GM19438 (cell line): ENCODE measurements around the gene S100A10.

ENCODE experiments used
- ATAC-seq: cut with Tn5 transposase; IDR thresholded peaks from one replicate; pipeline ENCODE4 v1.9.1; 2021; ENCODE audit warnings: low read depth; ENCODE audit not compliant: unreplicated experiment

S100A10 gene

DNA sequence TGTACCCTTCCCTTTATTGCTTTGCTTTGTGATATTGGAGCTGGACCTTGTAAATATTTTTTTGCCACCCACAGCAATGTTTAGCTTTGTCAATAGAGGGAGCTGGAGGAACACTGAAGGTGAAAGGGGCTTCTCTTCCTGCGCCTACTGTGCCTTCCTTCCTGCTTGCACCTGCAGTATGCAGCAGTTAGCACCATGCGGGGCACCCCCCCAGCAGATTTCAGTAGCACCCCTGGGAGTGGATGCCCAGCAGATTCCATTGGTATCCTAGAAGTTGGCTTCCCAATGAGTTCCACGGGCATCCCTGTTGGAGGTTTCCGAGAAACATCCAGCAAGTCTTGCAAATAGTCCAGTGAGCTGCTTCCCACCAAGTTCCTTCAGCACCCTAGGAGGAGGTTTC, 25.6 kb downstream of the S100A10 start:
- ATAC-seq, result no peak

DNA sequence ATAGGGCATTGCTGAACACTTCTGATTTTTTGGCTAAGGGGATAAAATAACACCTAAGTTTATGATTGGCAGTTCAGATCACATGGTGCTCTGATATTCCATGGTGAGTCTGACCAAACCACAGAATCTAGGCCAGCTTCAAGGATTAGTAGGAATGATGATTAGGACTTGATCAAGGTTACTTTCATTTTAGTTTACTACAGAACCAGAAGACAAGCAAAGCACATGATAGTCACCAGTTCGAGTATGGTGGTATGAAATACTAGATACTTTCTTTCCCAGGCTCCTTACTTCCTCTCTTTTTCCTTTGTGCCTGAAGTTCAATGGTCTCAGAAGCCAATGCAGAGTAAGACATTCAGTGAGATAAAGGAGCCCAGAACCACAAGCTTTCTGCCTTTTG, 26.6 kb downstream of the S100A10 start:
- ATAC-seq, result no peak

GRCh38 chr1:151966061-151966460, 27.6 kb downstream of the S100A10 start:
- no peak for ATAC-seq

GRCh38 chr1:151964510-151964909, 29.1 kb downstream of the S100A10 start:
- ATAC-seq, result no peak

- ATAC-seq, result no peak
Measured at GRCh38 chr1:151963288-151963687, 30.4 kb downstream of the S100A10 start.

DNA sequence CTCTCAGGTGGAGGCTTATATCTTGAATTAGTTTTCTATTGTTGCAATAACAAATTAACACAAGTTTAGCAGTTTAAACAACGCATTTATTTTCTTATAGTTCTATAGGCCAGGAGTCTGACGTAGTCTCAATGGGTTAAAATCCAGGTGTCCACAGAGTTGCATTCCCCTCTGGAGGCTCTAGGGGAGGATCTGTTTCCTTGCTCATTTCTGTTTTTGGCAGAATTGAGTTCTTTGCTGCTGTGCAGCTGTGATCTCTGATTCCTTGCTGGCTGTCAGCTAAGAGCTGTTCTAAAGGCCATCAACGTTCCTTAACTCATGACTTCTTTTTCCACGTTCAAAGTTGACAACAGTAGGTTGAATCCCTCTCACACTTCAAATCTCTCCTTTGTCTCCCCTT, 31.8 kb downstream of the S100A10 start:
- no peak for ATAC-seq

- ATAC-seq, result no peak
Measured at GRCh38 chr1:151960780-151961513, 32.7 kb downstream of the S100A10 start.

DNA sequence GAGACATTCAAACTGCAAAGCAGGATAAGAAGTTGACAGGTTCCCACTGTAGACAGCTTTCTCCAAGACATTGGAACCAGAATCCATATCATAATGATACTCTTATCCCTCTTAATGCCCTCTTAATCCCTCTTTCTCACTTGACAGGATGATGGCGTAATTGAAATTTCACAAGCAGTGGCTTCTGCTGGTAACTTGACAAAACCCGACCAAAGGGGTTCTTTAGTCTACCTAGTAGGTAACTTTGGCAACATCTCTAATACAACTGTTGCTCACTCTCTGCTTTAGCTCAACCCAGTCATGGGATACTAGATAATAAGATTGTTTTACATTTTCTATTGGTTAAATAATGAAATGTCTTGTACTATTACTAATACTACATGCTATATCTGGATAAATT, 34.7 kb downstream of the S100A10 start:
- ATAC-seq, result no peak

- ATAC-seq, result no peak
Measured at GRCh38 chr1:151956957-151957497, 36.6 kb downstream of the S100A10 start.

DNA sequence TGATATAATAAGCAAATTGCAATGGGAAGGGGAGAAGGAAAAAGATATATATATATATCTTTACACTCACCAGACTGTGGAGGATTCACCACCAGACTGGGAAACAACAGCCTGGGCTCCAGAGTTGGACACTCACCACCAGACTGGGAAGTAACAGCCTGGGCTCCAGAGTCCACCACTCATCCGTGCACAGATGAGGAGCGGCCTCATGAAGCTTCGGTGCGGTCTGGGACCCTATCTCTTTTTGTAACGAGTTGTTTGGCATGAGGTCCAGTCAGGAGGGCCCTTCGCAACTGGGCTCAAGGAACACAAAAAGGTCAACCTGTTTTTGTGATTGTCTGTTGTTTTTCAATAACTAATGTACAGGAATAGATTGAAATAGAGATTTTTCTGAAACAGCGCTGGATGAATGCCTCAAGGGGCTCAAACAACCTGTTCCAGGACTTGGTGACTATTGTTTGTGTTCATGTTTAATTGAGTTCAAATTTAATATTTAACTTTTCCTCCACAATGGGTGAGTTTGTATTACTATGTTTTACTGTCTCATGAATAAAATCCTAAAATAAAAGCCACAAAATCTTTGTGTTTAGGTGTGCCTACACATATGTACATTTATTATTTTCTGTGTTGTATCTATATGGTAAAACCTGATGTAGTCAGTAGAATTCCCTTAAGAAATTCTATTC, 40.1 kb downstream of the S100A10 start:
- ATAC-seq, result no peak

GRCh38 chr1:151952811-151953210, 40.8 kb downstream of the S100A10 start:
- no peak for ATAC-seq

DNA sequence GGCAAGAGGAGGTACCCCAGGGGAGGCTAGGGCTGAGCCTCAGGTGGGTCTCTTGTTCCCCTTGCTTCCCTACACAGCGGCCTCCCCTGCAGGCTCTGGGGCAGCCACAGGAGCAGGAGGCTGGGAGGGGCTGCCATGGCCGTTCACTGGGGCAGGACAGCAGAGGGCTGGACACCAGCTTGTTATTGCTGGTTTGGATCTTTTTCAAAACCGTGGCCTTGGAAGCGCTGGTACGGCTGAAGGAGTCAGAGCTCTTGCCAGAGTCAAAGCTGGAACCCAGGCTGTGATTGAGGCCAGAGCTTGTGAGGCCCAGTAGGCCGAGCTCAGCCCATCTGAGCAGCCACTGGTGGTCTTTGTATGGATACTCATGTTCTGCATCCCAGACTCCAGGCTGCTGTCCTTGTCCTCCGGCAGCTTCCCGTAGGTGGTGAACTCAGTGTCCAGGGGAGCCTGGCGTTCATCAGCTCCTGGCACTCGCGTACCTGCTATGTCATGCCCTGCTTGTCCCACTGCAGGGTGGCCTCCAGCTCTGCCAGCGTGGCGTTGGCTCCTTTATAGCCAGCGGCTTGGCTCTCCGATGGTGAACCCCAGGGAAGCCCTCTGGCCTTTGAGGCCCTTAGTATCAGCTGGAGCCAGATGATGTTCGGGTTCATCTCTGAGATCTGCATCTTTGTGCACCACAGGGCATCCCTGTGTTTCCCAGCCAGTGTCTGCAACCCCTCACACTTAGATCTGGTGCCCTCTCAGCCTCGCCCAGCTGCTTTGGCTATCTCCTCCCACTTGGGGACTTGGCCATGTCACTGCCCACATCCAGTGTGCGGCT, 44.1 kb downstream of the S100A10 start:
- ATAC-seq, result no peak

DNA sequence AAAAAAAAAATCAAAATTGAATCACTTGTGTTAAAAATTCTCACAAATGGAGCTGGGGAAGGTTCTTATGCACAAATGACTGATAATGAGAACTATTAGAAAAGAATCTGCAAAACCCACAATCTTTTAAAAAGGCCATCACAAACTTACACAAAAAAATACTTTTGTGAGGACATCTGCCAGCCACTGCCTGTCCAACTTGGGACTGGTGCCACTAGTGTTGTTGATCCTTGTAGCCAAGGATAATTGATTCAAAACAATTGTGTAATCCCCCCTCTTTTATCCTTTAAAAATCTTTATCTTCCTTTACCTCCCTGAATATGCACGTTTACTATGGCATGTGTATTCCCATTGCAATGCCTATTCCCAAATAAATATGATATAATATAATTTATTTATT, 45.2 kb downstream of the S100A10 start:
- ATAC-seq, result no peak

DNA sequence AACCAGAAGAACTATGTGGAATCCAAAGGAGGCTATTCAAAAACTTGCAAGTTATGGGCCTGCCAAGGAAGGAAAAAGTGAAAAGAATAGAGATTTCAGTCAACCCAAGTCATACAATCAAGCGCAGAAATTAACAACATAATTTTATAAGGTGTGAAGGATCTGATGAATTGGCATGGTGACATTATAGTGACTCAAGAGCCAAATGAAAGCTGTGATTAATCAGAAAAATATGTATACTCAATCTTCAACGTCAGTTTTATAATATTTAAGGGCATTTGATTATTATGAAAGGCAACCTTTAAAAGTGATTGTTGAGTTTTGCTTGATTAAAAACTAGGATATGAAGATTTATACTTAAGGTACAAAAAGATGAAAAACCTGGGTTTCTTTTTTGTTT, 46.5 kb downstream of the S100A10 start:
- no peak for ATAC-seq

- no peak for ATAC-seq
Measured at GRCh38 chr1:151945725-151946722, 47.6 kb downstream of the S100A10 start.

- no peak for ATAC-seq
Measured at GRCh38 chr1:151944857-151945575, 48.6 kb downstream of the S100A10 start.

DNA sequence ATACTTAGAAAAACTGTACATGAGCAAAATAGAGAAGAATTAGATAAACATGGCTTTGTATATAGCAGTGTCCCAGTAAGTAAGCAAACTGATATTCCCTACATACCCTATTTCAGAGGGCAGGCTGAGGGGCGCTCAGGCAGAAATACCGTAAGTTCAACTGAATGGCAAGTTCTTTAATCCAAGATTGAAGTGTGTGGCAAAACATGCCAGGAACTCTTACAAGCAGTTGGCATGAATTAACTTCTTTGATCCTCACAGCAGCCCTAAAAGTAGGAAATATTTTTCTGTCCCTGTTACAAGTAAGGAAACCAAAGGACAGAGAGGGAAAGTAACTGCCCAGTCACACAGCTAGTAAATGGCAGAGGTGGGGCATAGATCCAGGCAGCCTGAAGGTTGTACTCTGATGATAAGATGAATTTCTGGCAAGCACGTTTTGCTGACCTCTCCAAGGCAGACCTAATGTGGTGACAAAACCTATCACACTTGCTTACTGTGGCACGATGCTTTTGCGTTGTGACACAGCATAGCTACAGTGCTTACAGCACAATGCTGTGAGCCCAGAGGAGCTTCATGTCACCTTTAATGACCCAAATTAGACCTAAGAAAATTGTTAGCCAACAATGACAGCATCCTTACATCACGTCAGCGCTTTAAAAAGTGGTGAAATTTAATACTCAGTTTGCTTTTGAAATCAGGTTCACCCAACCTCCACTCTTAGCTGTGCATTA, 49.4 kb downstream of the S100A10 start:
- ATAC-seq, result no peak

- no peak for ATAC-seq
Measured at GRCh38 chr1:151943591-151943990, 50.1 kb downstream of the S100A10 start.

- ATAC-seq, result no peak
Measured at GRCh38 chr1:151942882-151943281, 50.8 kb downstream of the S100A10 start.
